SU-DHL-6 (cell line): ENCODE results near the gene FHOD1.

Experiments used
- CTCF ChIP-seq: fragments of 200-600 bp; sonication (generic); IDR thresholded peaks from one replicate; pipeline ENCODE4 v1.5.1; 2017; ENCODE audit warnings: antibody characterized with exemption, mild to moderate bottlenecking, low read length, moderate library complexity; ENCODE audit not compliant: insufficient read depth, poor library complexity, severe bottlenecking
- EZH2phosphoT487 ChIP-seq: fragments of 200-600 bp; sonication (generic), shearing (Covaris generic); conservative IDR thresholded peaks from 2 replicates; pipeline ENCODE4 v1.6.1; 2018; ENCODE audit warnings: mild to moderate bottlenecking, antibody characterized with exemption, low read length, moderate library complexity, mixed read lengths

- TF ChIP-seq CTCF (no peak), EZH2phosphoT487 (no peak)
Measured at GRCh38 chr16:67199808-67200198, 47.5 kb downstream of the FHOD1 start.
